Heart left ventricle (tissue), 13 donors: ENCODE measurements around the gene TBCD.

ENCODE experiments used
- POLR2A ChIP-seq, 2 donors: fragments of 450-650 bp; IDR thresholded peaks; one replicate each; pipeline ENCODE4 v1.6.1; 2017; ENCODE audit warnings: antibody characterized with exemption in 2 of 2, mild to moderate bottlenecking in 2 of 2, moderate library complexity in 2 of 2
- TF ChIP-seq, protein P1 (sequence below), 12 donors: fragments of 200-600 bp; sonication (generic) in 4 of 12; IDR thresholded peaks; one replicate each; pipeline versions ENCODE4 v1.5.0 to v1.8.0; 2018 to 2022; ENCODE audit warnings: antibody characterized with exemption in 12 of 12, mild to moderate bottlenecking in 5 of 12
- donor health status: ischemic (EF 13 %, LVEDD 7.1; RV severe dilation, severe dysfunction).
- donor health status: DM: no; HTN: yes; CAD: no.
- donor health status: DM: no; HTN: no; CAD: no.
- donor health status: ischemic (EF 25% LVEDD 6.9; RV normal size, moderate dysfunction).
- donor health status: ischemic (EF 25% LVEDD 5.7; RV mildly dilated, moderate dysfunction).
- donor health status: ischemic (EF 35%, LVEDD 5.7; RV mildly dilated, moderate dysfunction).
- donor health status: nonischemic (EF 11% LVEDD 7.7; RV severe dilation, severe dysfunction).
- donor health status: DM: yes; HTN: yes; CAD: no.
- donor health status: PGD.
- donor health status: ischemic (EF 29% LVEDD 5.4; RV normal size, mild dysfunction).
- donor health status: nonischemic (EF 23%, LVEDD 6.1; RV moderate dilation, normal function).

DNA sequence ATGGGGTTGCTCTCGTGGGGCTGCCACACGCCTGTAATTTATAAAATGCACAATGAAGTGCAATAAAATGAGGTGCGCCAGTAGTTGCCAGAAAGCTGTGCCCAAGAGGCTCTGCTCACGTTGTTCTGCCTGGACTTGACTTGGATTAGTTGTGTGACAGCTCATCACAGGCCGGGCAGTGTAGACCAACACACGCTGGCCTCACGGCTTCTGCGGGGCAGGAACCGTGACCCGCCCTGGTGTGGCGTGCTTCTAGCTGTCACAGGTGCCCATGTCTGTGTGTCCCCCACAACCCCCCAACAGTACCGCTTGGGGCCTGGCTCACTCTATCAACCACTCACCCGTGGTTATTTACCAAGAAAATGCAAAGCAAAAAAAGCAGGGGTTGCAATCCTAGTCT is 200.2 kb downstream of the TBCD start:
- TF ChIP-seq, protein P1, sequence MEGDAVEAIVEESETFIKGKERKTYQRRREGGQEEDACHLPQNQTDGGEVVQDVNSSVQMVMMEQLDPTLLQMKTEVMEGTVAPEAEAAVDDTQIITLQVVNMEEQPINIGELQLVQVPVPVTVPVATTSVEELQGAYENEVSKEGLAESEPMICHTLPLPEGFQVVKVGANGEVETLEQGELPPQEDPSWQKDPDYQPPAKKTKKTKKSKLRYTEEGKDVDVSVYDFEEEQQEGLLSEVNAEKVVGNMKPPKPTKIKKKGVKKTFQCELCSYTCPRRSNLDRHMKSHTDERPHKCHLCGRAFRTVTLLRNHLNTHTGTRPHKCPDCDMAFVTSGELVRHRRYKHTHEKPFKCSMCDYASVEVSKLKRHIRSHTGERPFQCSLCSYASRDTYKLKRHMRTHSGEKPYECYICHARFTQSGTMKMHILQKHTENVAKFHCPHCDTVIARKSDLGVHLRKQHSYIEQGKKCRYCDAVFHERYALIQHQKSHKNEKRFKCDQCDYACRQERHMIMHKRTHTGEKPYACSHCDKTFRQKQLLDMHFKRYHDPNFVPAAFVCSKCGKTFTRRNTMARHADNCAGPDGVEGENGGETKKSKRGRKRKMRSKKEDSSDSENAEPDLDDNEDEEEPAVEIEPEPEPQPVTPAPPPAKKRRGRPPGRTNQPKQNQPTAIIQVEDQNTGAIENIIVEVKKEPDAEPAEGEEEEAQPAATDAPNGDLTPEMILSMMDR (IDR thresholded peaks at IDR 0.05) = no peak
- no peak for TF ChIP-seq POLR2A (IDR thresholded peaks at IDR 0.05)
